Neural cell (in vitro differentiated cells): ENCODE measurements around the gene WTAP.

Source experiments
- CTCF ChIP-seq: fragments of 450-650 bp; IDR thresholded peaks from 2 replicates; pipeline ENCODE4 v1.5.1; 2014; ENCODE audit warnings: antibody characterized with exemption, mild to moderate bottlenecking, moderate library complexity; ENCODE audit not compliant: poor library complexity, severe bottlenecking
- EP300 ChIP-seq: fragments of 450-650 bp; conservative IDR thresholded peaks from 2 replicates; pipeline ENCODE4 v1.6.1; 2014; ENCODE audit warnings: antibody characterized with exemption, mild to moderate bottlenecking, moderate library complexity; ENCODE audit not compliant: poor library complexity, severe bottlenecking
- POLR2AphosphoS5 ChIP-seq: IDR thresholded peaks from 2 replicates; pipeline ENCODE4 v1.6.1; 2012
- TAF1 ChIP-seq: IDR thresholded peaks from 2 replicates; pipeline ENCODE4 v1.6.1; 2012; ENCODE audit warnings: low read depth

- TF ChIP-seq POLR2AphosphoS5 (no peak), CTCF (no peak), TAF1 (no peak), EP300 (no peak)
Observed at GRCh38 chr6:159778542-159779103, 51.3 kb downstream of the WTAP start.
